DND-41 (cell line): ENCODE measurements around the gene BOLA2B.

Experiments used
- ATAC-seq: fragments of 200-7000 bp; cut with Tn5 transposase; 3 replicates; pipeline ENCODE4 v1.9.1; 2021; ENCODE audit warnings: low read depth; ENCODE audit not compliant: insufficient read depth
- DNase-seq: peaks from one replicate; pipeline ENCODE4 v3.0.0-alpha.2; 2020
- H2AFZ ChIP-seq: 2 replicates; pipeline ENCODE4 v1.6.0; 2012; ENCODE audit warnings: low read depth, low read length
- H3K27ac ChIP-seq: 2 replicates; pipeline ENCODE4 v1.5.1; 2012; ENCODE audit warnings: low read length, inconsistent platforms
- H3K27me3 ChIP-seq: fragments of 200-600 bp; sonication (generic); 2 replicates; pipeline ENCODE4 v1.6.0; 2012; ENCODE audit warnings: low read length, mild to moderate bottlenecking, inconsistent platforms; ENCODE audit not compliant: insufficient read depth, poor library complexity
- H3K36me3 ChIP-seq: 2 replicates; pipeline ENCODE4 v1.5.1; 2012; ENCODE audit warnings: low read length, inconsistent platforms; ENCODE audit not compliant: insufficient read depth
- H3K4me1 ChIP-seq: 2 replicates; pipeline ENCODE4 v1.5.1; 2012; ENCODE audit warnings: mild to moderate bottlenecking, low read length; ENCODE audit not compliant: insufficient read depth
- H3K4me2 ChIP-seq: 2 replicates; pipeline ENCODE4 v1.6.0; 2012; ENCODE audit warnings: mild to moderate bottlenecking, moderate library complexity, low read length, inconsistent platforms; ENCODE audit not compliant: insufficient read depth
- H3K4me3 ChIP-seq, 2 experiments: fragments of 200-600 bp in 1 of 2; shearing (Covaris generic) in 1 of 2; 2 replicates each; pipeline ENCODE4 v1.5.1; 2012 to 2016; ENCODE audit warnings: inconsistent platforms in 2 of 2, low read length in 2 of 2, mild to moderate bottlenecking in 2 of 2, low read depth in 1 of 2, moderate library complexity in 1 of 2
- H3K79me2 ChIP-seq: 2 replicates; pipeline ENCODE4 v1.6.0; 2012; ENCODE audit warnings: low read length, inconsistent platforms; ENCODE audit not compliant: insufficient read depth
- H3K9ac ChIP-seq: 2 replicates; pipeline ENCODE4 v1.6.0; 2012; ENCODE audit warnings: low read depth, mild to moderate bottlenecking, inconsistent platforms, low read length, moderate library complexity
- H3K9me3 ChIP-seq: 2 replicates; pipeline ENCODE4 v1.5.1; 2012; ENCODE audit warnings: low read length, moderate library complexity, mild to moderate bottlenecking, inconsistent platforms; ENCODE audit not compliant: insufficient read depth, severe bottlenecking
- H4K20me1 ChIP-seq: 2 replicates; pipeline ENCODE4 v1.6.0; 2012; ENCODE audit warnings: low read length; ENCODE audit not compliant: insufficient read depth
- CTCF ChIP-seq: IDR thresholded peaks from 2 replicates; pipeline ENCODE4 v1.5.1; 2012; ENCODE audit warnings: borderline replicate concordance, low read length, moderate library complexity, mild to moderate bottlenecking; ENCODE audit not compliant: poor library complexity, severe bottlenecking; ENCODE audit errors: extremely low read depth
- EZH2 ChIP-seq: IDR thresholded peaks from 3 replicates; pipeline ENCODE4 v1.6.1; 2012; ENCODE audit warnings: borderline replicate concordance, low read depth, mild to moderate bottlenecking, moderate library complexity, low read length, inconsistent platforms; ENCODE audit not compliant: severe bottlenecking

The BOLA2B gene

GRCh38 chr16:30185683-30186421, 7.6 kb downstream of the BOLA2B start:
- Histone ChIP-seq H3K9me3 (no peaks in the 10 kb centered on the region), H3K27me3 (no peaks in the 10 kb centered on the region), H3K36me3 (peaks cover 41% of the 10 kb centered on the region), H3K9ac (peak overlapping the region; percentile 89), H3K4me2 (peak overlapping the region; percentile 90), H2AFZ (no peak overlapping the region; the same call in 1 of the 2 replicates), H3K4me3 (peak overlapping the region; percentile 84 to 93), H3K4me1 (peaks cover 50% of the 10 kb centered on the region), H3K27ac (peak overlapping the region; percentile 97), H3K79me2 (peaks cover 47% of the 10 kb centered on the region), H4K20me1 (peaks cover 26% of the 10 kb centered on the region)
- TF ChIP-seq CTCF (no peak), EZH2 (no peak)
- ATAC-seq (peak; percentile 73), DNase-seq (peak; percentile 94)

- peak overlapping the region; percentile 84 to 93 for H3K4me3 ChIP-seq
Measured at GRCh38 chr16:30184891-30185682, 8.4 kb downstream of the BOLA2B start.

GRCh38 chr16:30184096-30184890, 9.2 kb downstream of the BOLA2B start:
- peaks cover 50% of the 10 kb centered on the region for H3K4me1 ChIP-seq
- H3K27ac ChIP-seq, result peak overlapping the region; percentile 97
- ATAC-seq, result no peak; the same call in 1 of the 3 replicates
- DNase-seq, result peak; percentile 77
- H3K27me3 ChIP-seq, result no peaks in the 10 kb centered on the region
- H3K4me2 ChIP-seq, result peak overlapping the region; percentile 90
- peak overlapping the region; percentile 84 to 93 for H3K4me3 ChIP-seq
- peaks cover 26% of the 10 kb centered on the region for H4K20me1 ChIP-seq
- peaks cover 47% of the 10 kb centered on the region for H3K79me2 ChIP-seq
- no peak overlapping the region for H2AFZ ChIP-seq
- peak overlapping the region; percentile 89 for H3K9ac ChIP-seq
- TF ChIP-seq CTCF (no peak), EZH2 (no peak)
- H3K36me3 ChIP-seq, result peaks cover 41% of the 10 kb centered on the region
- H3K9me3 ChIP-seq, result no peaks in the 10 kb centered on the region

More at GRCh38 chr16:30184891-30185682, 8.4 kb downstream of the BOLA2B start:
- DNase-seq, result no peak
- peak overlapping the region; percentile 89 for H3K9ac ChIP-seq
- peak; percentile 4 for ATAC-seq
- peaks cover 26% of the 10 kb centered on the region for H4K20me1 ChIP-seq
- H3K36me3 ChIP-seq, result peaks cover 41% of the 10 kb centered on the region
- H3K4me2 ChIP-seq, result peak overlapping the region; percentile 90
- TF ChIP-seq CTCF (no peak), EZH2 (no peak)
- peak overlapping the region; percentile 97 for H3K27ac ChIP-seq
- peaks cover 50% of the 10 kb centered on the region for H3K4me1 ChIP-seq
- no peaks in the 10 kb centered on the region for H3K27me3 ChIP-seq
- peaks cover 47% of the 10 kb centered on the region for H3K79me2 ChIP-seq
- H2AFZ ChIP-seq, result no peak overlapping the region; the same call in 1 of the 2 replicates
- no peaks in the 10 kb centered on the region for H3K9me3 ChIP-seq
